Measurements from ENCODE around the gene CHPF2.
A peak's percentile ranks its signal among the peaks of the same experiment; 100 is the strongest.

CHPF2 gene

DNA sequence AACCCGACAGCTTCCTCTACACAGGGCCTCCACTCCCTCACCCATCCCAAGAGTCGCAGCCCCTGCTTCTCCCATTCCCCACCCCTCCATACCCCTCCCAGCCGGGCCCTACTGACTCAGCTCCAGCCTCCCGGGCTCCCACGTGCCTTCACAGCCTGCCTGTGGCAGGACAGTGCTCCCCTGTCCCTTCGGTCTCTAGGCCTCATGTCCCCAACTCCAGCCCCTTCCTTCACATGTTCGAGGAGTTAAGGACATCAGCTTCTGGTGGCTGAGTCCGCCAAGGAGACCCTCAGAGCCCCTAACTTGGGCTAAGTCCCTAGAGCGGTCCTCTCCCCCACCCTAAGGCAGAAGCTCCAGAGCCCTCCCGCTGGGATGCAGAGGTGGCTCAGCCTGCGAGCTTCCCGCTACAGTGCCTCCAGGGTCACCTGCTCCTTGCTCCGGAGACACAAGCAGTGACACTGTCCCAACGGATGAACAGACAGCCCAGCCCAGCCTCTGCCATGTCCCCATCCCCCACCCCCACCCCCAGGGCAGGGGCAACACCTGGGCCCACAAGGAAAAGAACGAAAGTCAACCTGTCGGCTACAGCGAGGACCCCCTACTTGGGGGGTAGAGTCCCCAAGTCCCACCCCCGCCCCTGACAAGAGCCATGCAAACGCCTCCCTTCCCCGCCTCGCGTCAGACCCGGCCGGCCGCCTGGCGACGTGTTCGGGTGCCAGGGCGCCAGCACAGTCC, 15.5 kb downstream of the CHPF2 start:
- DNase-seq (ENCODE audit: low read depth) = no peak
- TF ChIP-seq, protein P1, sequence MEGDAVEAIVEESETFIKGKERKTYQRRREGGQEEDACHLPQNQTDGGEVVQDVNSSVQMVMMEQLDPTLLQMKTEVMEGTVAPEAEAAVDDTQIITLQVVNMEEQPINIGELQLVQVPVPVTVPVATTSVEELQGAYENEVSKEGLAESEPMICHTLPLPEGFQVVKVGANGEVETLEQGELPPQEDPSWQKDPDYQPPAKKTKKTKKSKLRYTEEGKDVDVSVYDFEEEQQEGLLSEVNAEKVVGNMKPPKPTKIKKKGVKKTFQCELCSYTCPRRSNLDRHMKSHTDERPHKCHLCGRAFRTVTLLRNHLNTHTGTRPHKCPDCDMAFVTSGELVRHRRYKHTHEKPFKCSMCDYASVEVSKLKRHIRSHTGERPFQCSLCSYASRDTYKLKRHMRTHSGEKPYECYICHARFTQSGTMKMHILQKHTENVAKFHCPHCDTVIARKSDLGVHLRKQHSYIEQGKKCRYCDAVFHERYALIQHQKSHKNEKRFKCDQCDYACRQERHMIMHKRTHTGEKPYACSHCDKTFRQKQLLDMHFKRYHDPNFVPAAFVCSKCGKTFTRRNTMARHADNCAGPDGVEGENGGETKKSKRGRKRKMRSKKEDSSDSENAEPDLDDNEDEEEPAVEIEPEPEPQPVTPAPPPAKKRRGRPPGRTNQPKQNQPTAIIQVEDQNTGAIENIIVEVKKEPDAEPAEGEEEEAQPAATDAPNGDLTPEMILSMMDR (conservative IDR thresholded peaks at IDR 0.05; ENCODE audit: low read depth, low read length) = no peak
- peak overlapping the region; percentile 76 for H3K4me3 ChIP-seq (ENCODE audit: low read depth, low read length)

GRCh38 chr7:151248346-151249033, 16.2 kb downstream of the CHPF2 start, which contains the start of gene SMARCD3:
TSS of gene SMARCD3 (minus strand) at chr7:151248694. CDS start at chr7:151248562, 132 bp downstream.
- peak; percentile 67 for DNase-seq (ENCODE audit: low read depth)
- peak within 1 kb of the TSS; percentile 76 for H3K4me3 ChIP-seq (ENCODE audit: low read depth, low read length)
- TF ChIP-seq, protein P1 (conservative IDR thresholded peaks at IDR 0.05; ENCODE audit: low read depth, low read length) = no peak

DNA sequence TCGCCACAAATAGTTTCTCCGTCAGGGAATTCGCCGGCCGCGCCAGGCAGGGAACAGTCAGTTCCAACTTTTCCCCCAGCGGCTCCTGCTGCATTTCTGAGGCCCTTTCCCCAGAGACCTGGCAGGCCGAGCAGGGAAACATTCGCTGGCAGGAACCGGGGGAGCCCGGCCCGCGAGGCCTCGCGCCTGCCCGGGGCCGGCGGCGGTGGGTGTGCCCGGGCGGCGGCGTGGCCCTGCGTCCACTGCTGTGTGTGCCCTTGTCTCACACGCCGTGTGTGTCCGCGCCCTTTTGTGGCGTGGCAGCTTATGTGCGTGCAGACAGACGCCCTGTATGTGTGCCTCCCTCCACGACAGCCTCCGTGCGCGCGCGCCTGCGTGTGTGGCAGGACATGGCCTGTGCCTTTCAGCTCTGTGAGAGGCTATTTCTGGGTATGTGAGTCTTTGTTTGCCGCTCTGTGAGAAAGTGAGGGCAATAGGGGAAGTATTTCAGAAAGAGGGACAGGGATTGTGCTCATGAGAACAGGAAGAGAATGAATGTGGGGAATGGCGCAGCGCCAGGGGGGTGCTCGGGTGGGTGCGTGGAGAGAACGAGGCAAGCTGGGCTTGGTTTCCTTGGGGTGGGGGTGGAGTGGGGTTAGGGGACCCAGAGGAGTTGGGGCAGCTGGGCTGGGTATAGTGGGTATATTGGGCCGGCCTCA, 16.9 kb downstream of the CHPF2 start:
- peak overlapping the region; percentile 76 for H3K4me3 ChIP-seq (ENCODE audit: low read depth, low read length)
- TF ChIP-seq, protein P1 (conservative IDR thresholded peaks at IDR 0.05; ENCODE audit: low read depth, low read length) = no peak
- peak; percentile 53 for DNase-seq (ENCODE audit: low read depth)

DNA sequence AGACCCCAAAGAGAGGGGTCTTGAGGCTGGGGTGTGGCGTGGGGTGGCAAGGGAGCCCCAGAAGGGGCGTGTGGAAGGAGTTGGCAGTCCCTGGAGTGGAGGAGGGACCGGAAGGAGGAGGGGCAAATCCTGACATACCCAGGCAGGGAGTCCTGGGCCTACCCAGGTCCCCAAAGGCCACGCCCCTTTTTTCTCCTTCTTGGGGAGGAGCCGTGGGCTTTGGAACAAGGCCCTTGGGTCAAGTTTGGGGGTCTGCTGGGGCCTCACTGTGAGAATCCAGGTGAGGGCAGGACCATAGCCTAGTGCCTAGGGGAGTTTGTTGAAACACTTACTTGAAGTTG, 17.4 kb downstream of the CHPF2 start:
- peak overlapping the region; percentile 11 for H3K4me3 ChIP-seq (ENCODE audit: low read depth, low read length)
- DNase-seq (ENCODE audit: low read depth) = peak; percentile 58

GRCh38 chr7:151250181-151251132, 18.2 kb downstream of the CHPF2 start:
- no peak for DNase-seq (ENCODE audit: low read depth)
- H3K4me3 ChIP-seq (ENCODE audit: low read depth, low read length) = no peak overlapping the region
- TF ChIP-seq, protein P1 (conservative IDR thresholded peaks at IDR 0.05; ENCODE audit: low read depth, low read length) = no peak

More for the DNA sequence above, 17.4 kb downstream of the CHPF2 start:
- TF ChIP-seq, protein P1 (conservative IDR thresholded peaks at IDR 0.05; ENCODE audit: low read depth, low read length) = no peak

GRCh38 chr7:151251328-151251688, 19.0 kb downstream of the CHPF2 start:
- TF ChIP-seq, protein P1 (conservative IDR thresholded peaks at IDR 0.05; ENCODE audit: low read depth, low read length) = no peak
- H3K4me3 ChIP-seq (ENCODE audit: low read depth, low read length) = peak overlapping the region; percentile 74
- peak; percentile 25 for DNase-seq (ENCODE audit: low read depth)
